H1 (cell line): Measurements from ENCODE around the gene UEVLD. TPM values are rescaled to one million over a fixed set of nuclear protein-coding genes. Genes with fewer than 3 reads are reported as not detected.

Source experiments
- CTCF ChIA-PET: fragments of 300-600 bp; sonication (Branson Sonifier 250); formaldehyde crosslinking; loops from one replicate; lab custom pipeline; 2021; ENCODE audit not compliant: partially characterized antibody; lab: Charles Lee
- POLR2A ChIA-PET: fragments of 300-600 bp; sonication (Branson Sonifier 250); formaldehyde crosslinking; loops from one replicate; lab custom pipeline; 2021; ENCODE audit warnings: inconsistent platforms; ENCODE audit not compliant: partially characterized antibody; lab: Charles Lee
- DNase-seq, 2 experiments: peaks; one replicate each; pipeline versions ENCODE4 v3.0.0 to v3.0.0-alpha.2; 2010 to 2022; ENCODE audit warnings: low spot score in 2 of 2, low read depth in 1 of 2, mixed read lengths in 1 of 2
- FAIRE-seq: peaks from 2 replicates; lab custom pipeline; 2011; peaks lifted over from hg19 to GRCh38; lab: Jason Lieb, UNC
- H2AFZ ChIP-seq: 2 replicates; pipeline ENCODE4 v1.8.1; 2012; ENCODE audit warnings: low read length, inconsistent platforms
- H2AK5ac ChIP-seq: 2 replicates; pipeline ENCODE4 v1.6.1; 2013; ENCODE audit warnings: low read depth, low read length
- H2BK120ac ChIP-seq: replicated peaks from 2 replicates; pipeline ENCODE3; 2013; ENCODE audit warnings: low read depth, low read length, inconsistent platforms
- H2BK12ac ChIP-seq: 2 replicates; pipeline ENCODE4 v1.6.1; 2013; ENCODE audit warnings: low read depth, low read length
- H2BK15ac ChIP-seq: 2 replicates; pipeline ENCODE4 v1.6.1; 2013; ENCODE audit warnings: low read length
- H2BK20ac ChIP-seq: 2 replicates; pipeline ENCODE4 v1.6.1; 2013; ENCODE audit warnings: low read length
- H2BK5ac ChIP-seq: 2 replicates; pipeline ENCODE4 v1.6.1; 2013; ENCODE audit warnings: low read depth, low read length
- H3K14ac ChIP-seq: 2 replicates; pipeline ENCODE4 v1.6.1; 2013; ENCODE audit warnings: inconsistent platforms; ENCODE audit not compliant: insufficient read length
- H3K18ac ChIP-seq: 2 replicates; pipeline ENCODE4 v1.6.1; 2013; ENCODE audit warnings: low read length; ENCODE audit errors: extremely low read depth
- H3K23ac ChIP-seq: 2 replicates; pipeline ENCODE4 v1.6.1; 2013; ENCODE audit warnings: inconsistent platforms; ENCODE audit not compliant: insufficient read length
- H3K23me2 ChIP-seq: 2 replicates; pipeline ENCODE4 v1.6.1; 2013; ENCODE audit warnings: low read depth, low read length
- H3K27ac ChIP-seq: 2 replicates; pipeline ENCODE4 v1.6.1; 2011; ENCODE audit warnings: low read depth, low read length, inconsistent platforms
- H3K27me3 ChIP-seq, 4 experiments: replicated peaks in 1 of 4; 1 replicate in 1 of 4; 2 replicates in 3 of 4; pipeline versions ENCODE4 v1.6.1 to v1.8.1; 2011 to 2013; ENCODE audit warnings: low read length in 3 of 4, mild to moderate bottlenecking in 3 of 4, inconsistent platforms in 2 of 4, mixed read lengths in 2 of 4, moderate library complexity in 1 of 4; ENCODE audit not compliant: control insufficient read depth in 3 of 4, insufficient read depth in 3 of 4; ENCODE audit errors: extremely low read depth in 1 of 4
- H3K36me3 ChIP-seq, 4 experiments: 2 replicates each; pipeline versions ENCODE4 v1.6.1 to v1.8.1; 2011 to 2013; ENCODE audit warnings: mild to moderate bottlenecking in 4 of 4, low read length in 3 of 4, moderate library complexity in 2 of 4, control low read depth in 1 of 4, inconsistent platforms in 1 of 4; ENCODE audit not compliant: insufficient read depth in 4 of 4, control insufficient read depth in 2 of 4
- H3K4ac ChIP-seq: replicated peaks from 2 replicates; pipeline ENCODE3; 2013; ENCODE audit warnings: low read length, low read depth, mixed read lengths, inconsistent platforms; ENCODE audit not compliant: insufficient read length
- H3K4me1 ChIP-seq, 4 experiments: replicated peaks in 1 of 4; 1 replicate in 1 of 4; 2 replicates in 3 of 4; pipeline versions ENCODE4 v1.6.1 to v1.8.1; 2011 to 2013; ENCODE audit warnings: low read length in 3 of 4, inconsistent platforms in 2 of 4, mixed read lengths in 1 of 4; ENCODE audit not compliant: insufficient read depth in 4 of 4, control insufficient read depth in 3 of 4
- H3K4me2 ChIP-seq, 2 experiments: 2 replicates each; pipeline versions ENCODE4 v1.6.1 to v1.8.1; 2011 to 2013; ENCODE audit warnings: low read depth in 2 of 2, low read length in 2 of 2, control low read depth in 1 of 2, inconsistent platforms in 1 of 2, mild to moderate bottlenecking in 1 of 2; ENCODE audit not compliant: insufficient read depth in 1 of 2
- H3K4me3 ChIP-seq, 4 experiments: fragments of 200-600, 300-600 bp in 1 of 4; sonication (generic), shearing (Covaris generic), sonication (Bioruptor Twin) in 1 of 4; 2 replicates each; pipeline versions ENCODE4 v1.5.1 to v1.8.1; 2011 to 2016; ENCODE audit warnings: low read length in 4 of 4, low read depth in 3 of 4, control low read depth in 2 of 4, inconsistent platforms in 2 of 4, mild to moderate bottlenecking in 2 of 4, mixed read lengths in 1 of 4, moderate library complexity in 1 of 4; ENCODE audit not compliant: insufficient read depth in 2 of 4; ENCODE audit errors: extremely low read depth in 1 of 4
- H3K56ac ChIP-seq: replicated peaks from 2 replicates; pipeline ENCODE3; 2013; ENCODE audit warnings: low read depth, mild to moderate bottlenecking, mixed read lengths, low read length, inconsistent platforms; ENCODE audit not compliant: insufficient read length
- H3K79me1 ChIP-seq: 2 replicates; pipeline ENCODE4 v1.6.1; 2013; ENCODE audit warnings: low read depth, low read length, control low read depth
- H3K79me2 ChIP-seq, 2 experiments: 2 replicates each; pipeline versions ENCODE4 v1.6.1 to v1.8.1; 2012 to 2013; ENCODE audit warnings: low read length in 2 of 2, mild to moderate bottlenecking in 2 of 2, inconsistent platforms in 1 of 2; ENCODE audit not compliant: insufficient read depth in 2 of 2, control insufficient read depth in 1 of 2
- H3K9ac ChIP-seq, 4 experiments: replicated peaks in 1 of 4; 1 replicate in 1 of 4; 2 replicates in 3 of 4; pipeline versions ENCODE4 v1.6.1 to v1.8.1; 2011 to 2013; ENCODE audit warnings: low read depth in 3 of 4, low read length in 3 of 4, control low read depth in 2 of 4, mild to moderate bottlenecking in 2 of 4, moderate library complexity in 2 of 4, inconsistent platforms in 1 of 4; ENCODE audit errors: extremely low read depth in 1 of 4
- H3K9me3 ChIP-seq, 2 experiments: 2 replicates each; pipeline versions ENCODE4 v1.6.1 to v1.8.1; 2012 to 2013; ENCODE audit warnings: mild to moderate bottlenecking in 2 of 2, moderate library complexity in 2 of 2, control low read depth in 1 of 2, inconsistent platforms in 1 of 2, low read depth in 1 of 2, low read length in 1 of 2, mixed read lengths in 1 of 2; ENCODE audit not compliant: insufficient read depth in 2 of 2
- H4K20me1 ChIP-seq, 2 experiments: replicated peaks in 1 of 2; 2 replicates each; pipeline versions ENCODE3 to v1.8.1; 2011 to 2013; ENCODE audit warnings: inconsistent platforms in 2 of 2, low read length in 2 of 2, mild to moderate bottlenecking in 1 of 2; ENCODE audit not compliant: insufficient read depth in 2 of 2, control insufficient read depth in 1 of 2
- H4K5ac ChIP-seq: 2 replicates; pipeline ENCODE4 v1.6.1; 2013; ENCODE audit warnings: low read length, low read depth, mixed read lengths, inconsistent platforms; ENCODE audit not compliant: insufficient read length
- H4K8ac ChIP-seq: 2 replicates; pipeline ENCODE4 v1.8.0; 2013; ENCODE audit warnings: mild to moderate bottlenecking, moderate library complexity, low read length, inconsistent platforms; ENCODE audit not compliant: insufficient read depth; ENCODE audit errors: extremely low read depth
- H4K91ac ChIP-seq: replicated peaks from 2 replicates; pipeline ENCODE3; 2013; ENCODE audit warnings: low read length, mixed read lengths, inconsistent platforms; ENCODE audit not compliant: insufficient read length
- CBX5 ChIP-seq: fragments of 300-800, 300-1000 bp; sonication (generic); IDR thresholded peaks from 2 replicates; pipeline ENCODE4 v1.7.1; 2016; ENCODE audit warnings: antibody characterized with exemption, low read length, low read depth
- CREB1 ChIP-seq: IDR thresholded peaks from 2 replicates; pipeline ENCODE4 v1.6.1; 2012; ENCODE audit warnings: inconsistent platforms
- EGR1 ChIP-seq: IDR thresholded peaks from 2 replicates; pipeline ENCODE4 v1.6.1; 2011; ENCODE audit warnings: low read depth, low read length, borderline replicate concordance
- JUND ChIP-seq: IDR thresholded peaks from 2 replicates; pipeline ENCODE4 v1.6.1; 2011; ENCODE audit warnings: mild to moderate bottlenecking, improper control_type of control experiment, low read length
- SIRT6 ChIP-seq: IDR thresholded peaks from one replicate; pipeline ENCODE4 v1.7.1; 2012; ENCODE audit warnings: low read length, inconsistent platforms
- polyA plus RNA-seq, 7 experiments: library from polyadenylated mRNA; depleted of rRNA in 3 of 7; stranded (reverse) in 5 of 7; unstranded in 2 of 7; fragments of >200 nt in 5 of 7; fragments of 200-250 nt in 2 of 7; gene quantifications; 1 replicate in 5 of 7; 2 replicates in 1 of 7; 4 replicates in 1 of 7; pipeline versions ENCODE4 v1.2.1 to v1.2.3, GENCODE V29; 2011 to 2013; ENCODE audit warnings: missing spikeins in 2 of 7, mixed read lengths in 2 of 7
- total RNA-seq: library from RNA; stranded (reverse); fragmentation: NEBNext Ultra II Directional; extraction: Animal tissue kit (Norgen Biotek cat#: 25700); gene quantifications from 2 replicates; pipeline ENCODE4 v1.2.1, GENCODE V29; 2021

UEVLD gene
- total and polyA plus RNA-seq, 2 of the 8 experiments (the other 6 are each of a cell fraction or from before 2014, with no cell fraction given): 4.1 to 7.3 TPM

DNA sequence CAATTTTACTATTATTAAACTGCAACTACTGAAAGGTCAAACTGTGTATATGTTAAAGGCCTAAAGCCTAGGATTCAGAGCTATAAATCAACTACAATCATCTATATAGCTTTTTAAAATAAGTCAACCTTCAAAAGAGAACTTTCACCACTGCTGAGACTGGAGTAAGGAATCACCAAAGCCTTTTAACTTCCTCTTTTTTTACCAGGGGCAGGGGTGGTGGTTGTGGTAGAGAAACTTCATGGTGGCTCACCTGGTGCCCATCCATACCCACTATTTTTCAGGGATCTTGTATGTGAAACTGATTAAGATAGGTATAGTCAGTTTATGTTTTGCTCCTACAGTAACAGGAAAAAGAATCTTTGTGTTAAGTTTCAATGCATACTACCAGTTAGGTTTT lies 93.3 kb downstream of the UEVLD start:
- POLR2A ChIA-PET: no interaction called here
- Histone ChIP-seq H3K4me2 (no peak overlapping the region), H3K9ac (no peak overlapping the region), H2BK15ac (no peak overlapping the region), H4K91ac (no peak overlapping the region), H2BK120ac (no peak overlapping the region), H3K4me1 (no peaks in the 10 kb centered on the region), H3K56ac (no peak overlapping the region), H4K20me1 (peaks cover 0 to 1% of the 10 kb centered on the region in 2 experiments), H3K4me3 (no peak overlapping the region), H3K79me2 (no peaks in the 10 kb centered on the region), H2BK5ac (no peak overlapping the region), H3K9me3 (no peaks in the 10 kb centered on the region), H4K8ac (no peak overlapping the region), H3K23me2 (no peaks in the 10 kb centered on the region), H2AFZ (no peak overlapping the region), H2BK20ac (no peak overlapping the region), H2AK5ac (no peak overlapping the region), H3K4ac (no peak overlapping the region), H3K79me1 (no peaks in the 10 kb centered on the region; the same call in 1 of the 2 replicates), H3K36me3 (peaks cover 0 to 26% (median 10%) of the 10 kb centered on the region in 4 experiments; a peak in 4 of 8 replicates), H3K27ac (no peak overlapping the region), H3K23ac (no peak overlapping the region), H3K18ac (no peak overlapping the region), H3K14ac (no peak overlapping the region), H4K5ac (no peak overlapping the region), H3K27me3 (no peaks in the 10 kb centered on the region), H2BK12ac (no peak overlapping the region)
- CTCF ChIA-PET: interaction anchor here (1.1 kb wide), 1 partner anchor 26 kb away, joined by 3 read pairs; no protein-coding TSS in a partner anchor
- no peak for FAIRE-seq
- DNase-seq: no peak
- TF ChIP-seq SIRT6 (no peak), JUND (no peak), CREB1 (no peak), CBX5 (no peak), EGR1 (no peak)
